Hematopoietic multipotent progenitor cell (in vitro differentiated cells): ENCODE results near the gene LYST. TPM values are rescaled to one million over a fixed set of nuclear protein-coding genes. Genes with fewer than 3 reads are reported as not detected.

Source experiments
- DNase-seq, 3 donors: peaks; one replicate each; pipeline ENCODE4 v3.0.0-alpha.2; 2011 to 2015; ENCODE audit warnings: low read depth in 2 of 3, low spot score in 2 of 3
- total RNA-seq: library from RNA; depleted of rRNA; stranded (reverse); fragments of >200 nt; gene quantifications from one replicate; pipeline ENCODE4 v1.2.3, GENCODE V29; 2012

Gene LYST
- total RNA-seq, 1 donor = 11.0 TPM

DNA sequence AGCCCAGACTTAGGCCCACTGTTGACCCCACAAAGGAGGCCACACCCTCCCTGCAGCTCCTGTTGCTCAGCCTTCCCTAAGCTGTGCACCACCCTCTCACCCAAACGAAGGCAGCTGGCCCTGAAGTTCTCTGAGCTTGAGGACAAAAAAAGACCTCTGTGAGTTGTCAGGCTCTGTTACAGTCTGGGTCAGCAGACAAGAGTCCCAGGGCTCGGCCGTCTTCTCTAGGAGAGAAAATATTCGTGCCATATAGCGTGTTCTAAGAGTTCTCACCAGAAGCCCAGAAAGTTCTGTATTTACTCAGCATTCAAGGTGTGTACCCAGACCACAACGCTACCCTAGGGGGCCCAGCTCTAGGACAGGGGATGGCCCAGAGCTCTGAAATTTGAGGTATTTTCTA, 25.5 kb upstream of the LYST start:
- DNase-seq = no peak

DNA sequence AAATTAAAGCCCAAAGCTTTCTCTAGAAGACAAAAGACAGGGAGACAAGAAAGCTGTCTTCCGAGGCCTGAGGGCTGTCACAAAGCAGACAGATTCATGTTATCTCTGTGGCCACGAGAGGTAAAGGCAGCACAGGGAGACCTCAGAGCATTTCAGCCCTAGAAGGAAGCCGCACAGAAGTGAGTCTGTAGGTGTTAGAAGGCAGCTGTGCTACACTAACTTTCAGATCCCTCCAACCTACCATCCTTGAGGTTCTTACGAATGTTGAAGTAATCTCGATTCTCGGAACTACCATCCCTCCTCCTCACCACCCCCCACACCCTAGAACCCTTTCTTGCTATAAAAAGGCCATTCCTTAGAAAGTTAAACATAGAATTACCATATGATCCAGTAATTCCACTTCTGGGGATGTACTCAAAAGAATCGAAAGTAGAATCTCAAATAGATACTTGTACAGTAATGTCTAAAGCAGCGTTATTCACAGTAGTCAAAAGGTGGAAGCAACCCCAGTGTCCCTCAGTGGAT, 21.5 kb upstream of the LYST start:
- DNase-seq = no peak

DNA sequence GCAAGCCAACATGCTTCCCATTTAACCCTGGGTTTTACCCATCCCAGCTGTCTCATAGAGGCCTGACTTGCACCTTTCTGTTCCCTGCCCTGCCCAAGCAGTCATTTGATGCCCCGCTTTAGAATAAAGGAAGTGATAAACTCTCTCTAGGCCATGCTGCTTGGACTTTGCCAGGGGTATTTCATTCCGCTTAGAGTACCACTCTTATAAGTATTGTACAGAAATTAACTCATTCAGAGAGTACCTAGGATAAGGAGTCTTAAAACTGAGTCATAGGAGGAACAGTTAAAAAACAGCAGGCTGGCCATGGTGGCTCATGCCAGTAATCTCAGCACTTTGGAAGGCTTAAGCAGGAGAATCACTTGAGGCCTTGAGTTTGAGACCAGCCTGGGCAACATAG, 21.0 kb upstream of the LYST start:
- no peak for DNase-seq

DNA sequence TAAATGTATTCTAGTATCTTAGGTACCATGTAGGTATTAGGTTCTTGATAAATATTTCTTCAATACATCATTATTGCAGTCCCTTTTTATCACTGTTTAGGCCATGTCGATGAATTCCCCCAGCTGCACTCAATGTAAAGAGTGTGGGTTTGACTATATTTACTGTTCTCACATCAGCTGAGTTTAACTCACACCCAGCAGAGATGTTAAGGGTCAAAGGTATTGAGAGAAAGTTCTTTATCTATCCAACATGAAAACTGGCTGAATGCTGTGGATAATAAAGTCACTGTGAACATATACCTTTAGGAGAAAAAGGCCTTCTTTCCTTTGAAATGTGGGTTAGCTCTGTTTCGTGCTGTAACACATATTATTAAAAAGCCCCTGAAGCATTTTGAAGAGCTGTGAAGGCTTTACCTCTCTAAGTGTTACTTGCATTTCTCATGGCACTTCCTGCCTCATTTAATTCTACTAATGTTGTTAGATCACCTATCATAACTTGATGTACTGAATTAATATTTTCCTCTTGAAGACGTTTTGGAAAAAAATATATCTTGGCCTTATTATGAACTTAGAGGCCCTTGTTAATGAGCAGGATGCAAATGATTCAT, 19.1 kb upstream of the LYST start:
- DNase-seq = no peak

DNA sequence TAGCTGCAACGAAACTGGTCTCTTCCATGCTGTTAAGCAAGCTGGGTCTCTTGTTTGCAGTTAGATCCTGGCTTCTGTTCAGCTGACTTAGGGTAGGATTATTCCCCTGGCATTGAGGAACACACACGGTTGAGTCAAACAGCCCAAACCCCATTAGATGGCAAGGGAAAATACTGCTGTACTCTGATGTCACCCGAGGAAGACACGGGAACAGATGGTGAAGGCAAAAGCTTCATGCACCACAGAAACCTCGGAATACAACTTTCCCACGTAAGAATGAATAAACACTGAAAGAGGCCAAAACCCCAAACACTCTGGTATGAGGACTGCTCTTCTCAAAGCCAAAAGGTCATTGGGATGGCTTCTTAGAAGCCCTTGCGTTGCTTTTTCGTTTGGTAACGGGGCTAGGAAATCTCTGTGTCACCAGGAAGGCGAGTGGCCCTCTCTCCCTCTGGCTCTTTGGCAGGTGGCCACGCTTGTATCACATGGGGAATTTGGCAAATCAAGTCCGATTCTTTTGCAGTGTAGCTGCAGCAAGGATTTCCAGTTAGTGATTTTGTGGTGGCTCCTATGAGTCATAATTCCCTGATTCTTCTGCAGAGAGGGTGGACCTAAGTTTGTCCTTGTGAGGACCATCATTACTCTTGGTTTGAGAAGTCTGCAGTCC, 16.7 kb upstream of the LYST start:
- DNase-seq = no peak

DNA sequence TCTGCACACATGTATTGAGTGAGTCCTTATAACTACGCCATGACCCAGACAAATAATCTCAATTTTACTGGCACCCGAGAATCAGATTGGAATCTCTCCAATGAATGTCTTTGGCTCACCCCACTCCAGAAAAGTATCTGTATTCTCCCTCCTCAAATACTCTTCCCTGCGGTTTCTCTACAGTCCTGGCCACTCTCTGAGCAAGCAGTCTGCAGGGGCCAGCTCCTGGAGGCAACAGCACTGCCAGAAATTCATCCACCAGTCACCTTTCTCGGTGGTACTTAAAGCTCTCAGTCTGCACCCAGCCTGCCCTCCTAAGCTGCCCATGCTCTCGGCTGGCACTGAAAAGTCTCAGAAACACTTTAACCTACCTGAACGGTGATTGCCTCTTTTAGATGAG, 16.1 kb upstream of the LYST start:
- no peak for DNase-seq

DNA sequence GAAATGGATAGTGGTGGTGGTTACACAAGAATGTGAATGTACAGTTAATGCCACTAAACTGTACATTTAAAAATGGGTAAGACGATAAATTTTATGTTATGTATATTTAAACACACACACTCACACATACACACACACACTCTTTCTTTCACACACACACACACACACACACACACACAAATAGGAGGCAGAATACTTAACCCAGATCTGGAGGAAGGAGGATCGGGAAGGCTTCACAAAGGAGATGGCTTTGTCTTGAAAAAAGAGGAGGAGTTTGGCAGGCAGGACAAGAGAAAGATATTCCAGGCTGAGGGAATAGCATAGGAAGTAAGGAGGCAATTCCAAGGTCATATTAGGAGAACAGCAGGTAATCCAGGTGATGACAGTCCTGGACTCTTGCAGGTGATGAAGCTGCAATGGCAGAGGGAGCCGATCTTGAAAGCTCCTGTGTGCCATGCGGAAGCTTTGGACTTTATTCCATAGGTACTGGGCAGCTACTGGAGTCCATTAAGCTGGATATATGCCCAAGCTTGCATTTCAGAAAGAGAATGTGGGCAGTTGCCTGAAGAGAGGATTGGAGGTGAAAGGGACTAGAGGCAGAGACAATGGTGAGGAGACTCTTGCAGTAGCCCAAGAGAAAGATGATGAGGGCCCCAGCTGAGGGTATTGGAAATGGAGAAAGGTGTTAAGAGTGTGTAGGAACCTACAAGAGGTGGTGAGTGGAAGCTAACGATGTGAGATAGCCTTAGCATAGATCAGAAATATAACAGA, 15.4 kb upstream of the LYST start:
- DNase-seq = no peak

DNA sequence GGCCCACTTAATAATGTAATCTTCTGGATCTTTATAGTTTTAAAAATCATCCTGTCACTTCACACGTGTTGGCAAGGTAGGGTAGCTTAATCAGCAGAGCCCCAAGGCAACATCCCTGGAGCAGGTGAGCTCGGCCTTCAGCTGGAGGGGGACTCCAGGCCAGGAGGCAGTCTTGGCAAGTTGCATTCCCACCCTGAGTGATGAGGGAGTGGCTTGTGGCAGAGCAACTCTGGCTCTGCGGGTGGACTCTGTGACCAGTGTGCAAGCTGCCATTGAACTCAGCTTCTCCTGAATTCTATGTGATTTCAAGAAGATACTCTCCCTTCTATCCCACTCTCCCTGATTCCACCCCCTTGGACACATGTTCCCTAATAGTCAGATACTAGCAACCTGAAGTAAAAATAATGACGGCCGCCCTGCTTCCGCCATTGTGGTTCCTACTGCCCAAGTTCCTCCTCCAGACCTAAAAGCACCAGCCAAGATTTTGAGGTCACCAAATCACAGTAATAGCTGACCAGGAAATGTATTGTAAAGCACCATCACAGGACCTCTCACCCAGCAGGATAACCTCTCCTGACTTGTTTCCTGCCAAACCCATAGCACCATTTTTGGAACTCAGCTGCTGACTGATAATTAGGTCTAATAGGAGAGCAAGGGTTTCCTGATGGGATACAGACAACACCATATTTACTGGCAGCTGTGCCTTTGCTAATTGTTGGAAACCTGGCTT, 11.5 kb upstream of the LYST start:
- no peak for DNase-seq

DNA sequence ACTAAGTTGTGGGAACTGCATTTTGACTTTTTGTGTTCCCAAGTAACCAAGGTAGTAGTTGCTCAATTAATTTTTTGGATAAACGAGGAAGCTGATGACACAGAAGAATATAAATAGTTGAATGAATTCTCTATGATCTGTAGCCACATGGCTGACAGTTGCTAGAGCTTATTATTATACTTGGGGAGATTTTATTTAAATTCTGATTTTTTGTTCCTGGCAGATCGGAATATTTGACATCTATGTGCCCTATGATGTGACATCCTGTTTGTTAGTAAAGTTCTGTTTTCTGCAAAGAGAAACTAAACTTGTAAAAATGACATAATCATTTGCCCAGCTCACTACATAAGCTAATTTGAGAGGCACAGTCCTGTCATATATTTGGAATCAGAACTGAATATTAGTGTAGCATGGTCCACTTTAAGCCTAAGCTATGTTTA, 9.7 kb upstream of the LYST start:
- DNase-seq = no peak

DNA sequence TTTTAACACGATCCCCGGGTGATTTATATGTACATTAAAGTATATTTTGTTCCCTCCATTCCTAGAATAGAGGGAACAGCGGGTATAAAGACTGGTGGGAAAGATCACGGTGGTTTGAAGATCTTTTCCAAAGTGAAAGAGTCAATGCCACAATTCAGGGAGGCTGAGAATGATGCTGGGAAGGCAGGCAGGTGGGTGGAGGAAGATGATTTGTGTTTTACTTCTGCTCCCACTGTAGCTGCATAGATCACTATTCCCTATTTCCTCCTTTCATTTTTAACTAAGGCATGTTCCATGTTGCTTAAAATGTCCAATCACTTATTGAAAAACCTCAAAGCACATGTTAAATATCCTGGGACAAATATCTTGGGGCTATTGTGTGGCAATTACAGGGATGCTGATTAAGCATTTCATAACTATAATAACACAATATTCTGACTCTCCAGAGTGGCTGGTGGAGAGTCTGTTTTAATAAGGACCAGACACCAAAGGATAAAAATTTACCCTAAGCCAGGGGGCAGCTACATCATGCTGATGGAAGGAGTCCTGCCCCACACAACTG, 8.4 kb upstream of the LYST start:
- DNase-seq = no peak

DNA sequence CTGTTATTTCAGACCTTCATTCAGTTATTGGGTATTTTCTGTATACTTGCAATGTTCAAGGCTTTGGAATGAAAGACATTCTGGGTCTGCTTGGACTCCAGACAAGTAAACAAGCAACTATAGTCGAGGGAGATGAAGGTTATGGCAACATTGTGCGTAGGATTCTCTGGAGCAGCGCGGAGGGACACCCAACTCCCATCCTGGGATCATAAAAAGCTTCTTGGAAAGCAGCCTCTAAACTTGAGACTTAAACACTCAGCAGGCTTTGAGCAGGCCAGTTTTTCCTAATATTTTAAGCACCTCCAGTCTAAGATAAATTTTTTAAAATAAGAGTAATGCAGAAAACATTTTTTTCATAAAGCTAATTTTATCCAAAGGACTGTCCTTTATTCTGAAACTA, 7.6 kb upstream of the LYST start:
- DNase-seq = no peak

DNA sequence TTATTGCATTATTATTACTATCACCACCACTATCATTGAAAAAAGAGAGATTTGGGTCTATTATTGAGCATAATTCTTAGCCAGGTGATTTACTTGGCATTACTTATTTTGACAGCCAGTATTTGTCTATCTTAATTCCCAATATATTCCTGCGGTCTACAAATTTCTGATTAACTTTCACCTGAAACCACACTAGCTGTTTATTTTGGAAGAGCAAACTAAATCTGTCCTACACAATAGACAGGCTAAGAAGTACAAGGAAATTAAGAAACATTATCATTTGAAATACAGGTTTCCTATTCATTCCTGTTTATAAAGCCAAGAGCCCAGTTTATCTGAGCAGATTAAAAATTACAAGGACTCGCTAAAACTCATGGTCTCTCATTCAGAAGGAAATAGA, 6.9 kb upstream of the LYST start:
- no peak for DNase-seq

DNA sequence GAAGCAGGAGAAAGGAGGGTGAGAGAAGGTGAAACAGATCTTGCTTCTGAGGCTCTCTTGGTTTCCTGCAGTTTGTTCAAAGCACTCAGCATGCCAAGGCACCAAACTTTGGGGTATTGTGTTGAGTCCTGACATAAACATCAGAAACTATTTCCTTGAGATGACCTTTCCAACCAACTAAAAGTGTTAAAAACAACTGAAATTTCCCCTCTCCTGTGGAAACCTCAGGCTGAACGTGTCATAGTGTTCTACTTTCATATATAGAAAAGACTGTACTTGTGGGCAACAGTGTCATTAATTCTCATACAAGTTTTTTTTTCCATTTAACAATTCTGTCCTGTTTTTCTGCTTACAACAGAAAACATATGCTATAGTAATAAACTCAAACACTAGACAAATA, 6.3 kb upstream of the LYST start:
- DNase-seq = no peak

DNA sequence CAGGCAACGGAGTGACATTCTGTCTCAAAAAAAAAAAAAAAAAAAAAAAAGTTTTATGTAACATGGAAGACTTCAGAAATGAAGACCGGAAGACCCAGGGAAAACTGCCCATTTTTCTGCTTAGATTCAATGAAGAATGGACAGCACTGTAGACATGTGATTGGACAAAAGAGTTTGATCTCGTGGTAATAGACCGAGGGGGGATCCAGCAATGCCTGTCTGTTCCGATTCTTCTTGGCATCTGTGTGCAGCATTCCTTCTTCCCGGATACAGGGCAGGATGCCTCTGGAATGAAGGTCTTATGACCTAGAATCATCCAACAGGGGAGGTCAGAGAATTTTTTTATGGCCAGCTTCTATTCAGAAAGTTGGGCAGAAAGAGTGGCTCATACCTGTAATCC, 5.6 kb upstream of the LYST start:
- DNase-seq = no peak

DNA sequence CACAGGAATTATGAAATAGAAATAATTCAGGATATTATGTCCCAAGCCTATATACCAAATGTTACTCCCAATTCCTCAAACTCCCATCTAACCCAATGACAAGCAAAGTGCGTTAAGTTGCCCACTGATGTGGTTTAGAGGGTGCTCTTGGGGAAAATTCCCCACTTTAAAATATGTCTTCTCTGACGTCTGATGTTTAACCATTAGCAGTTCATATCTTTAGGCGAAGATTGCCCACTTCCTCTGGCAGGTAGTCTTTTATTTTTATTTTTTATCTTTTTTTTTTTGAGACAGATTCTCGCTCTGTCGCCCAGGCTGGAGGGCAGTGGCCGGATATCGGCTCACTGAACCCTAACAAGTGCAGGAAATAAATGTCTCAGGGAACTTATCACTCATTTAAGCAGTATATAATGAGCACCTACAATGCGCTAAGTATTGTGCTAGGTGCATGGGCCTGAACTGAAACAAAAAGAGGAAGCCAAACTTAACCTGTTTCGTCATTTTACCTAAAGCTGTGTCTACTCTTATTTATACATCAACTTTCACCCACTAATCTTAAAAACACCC, 1.3 kb upstream of the LYST start:
- peak in 2 of 3 donors; percentile 21 to 54 for DNase-seq

DNA sequence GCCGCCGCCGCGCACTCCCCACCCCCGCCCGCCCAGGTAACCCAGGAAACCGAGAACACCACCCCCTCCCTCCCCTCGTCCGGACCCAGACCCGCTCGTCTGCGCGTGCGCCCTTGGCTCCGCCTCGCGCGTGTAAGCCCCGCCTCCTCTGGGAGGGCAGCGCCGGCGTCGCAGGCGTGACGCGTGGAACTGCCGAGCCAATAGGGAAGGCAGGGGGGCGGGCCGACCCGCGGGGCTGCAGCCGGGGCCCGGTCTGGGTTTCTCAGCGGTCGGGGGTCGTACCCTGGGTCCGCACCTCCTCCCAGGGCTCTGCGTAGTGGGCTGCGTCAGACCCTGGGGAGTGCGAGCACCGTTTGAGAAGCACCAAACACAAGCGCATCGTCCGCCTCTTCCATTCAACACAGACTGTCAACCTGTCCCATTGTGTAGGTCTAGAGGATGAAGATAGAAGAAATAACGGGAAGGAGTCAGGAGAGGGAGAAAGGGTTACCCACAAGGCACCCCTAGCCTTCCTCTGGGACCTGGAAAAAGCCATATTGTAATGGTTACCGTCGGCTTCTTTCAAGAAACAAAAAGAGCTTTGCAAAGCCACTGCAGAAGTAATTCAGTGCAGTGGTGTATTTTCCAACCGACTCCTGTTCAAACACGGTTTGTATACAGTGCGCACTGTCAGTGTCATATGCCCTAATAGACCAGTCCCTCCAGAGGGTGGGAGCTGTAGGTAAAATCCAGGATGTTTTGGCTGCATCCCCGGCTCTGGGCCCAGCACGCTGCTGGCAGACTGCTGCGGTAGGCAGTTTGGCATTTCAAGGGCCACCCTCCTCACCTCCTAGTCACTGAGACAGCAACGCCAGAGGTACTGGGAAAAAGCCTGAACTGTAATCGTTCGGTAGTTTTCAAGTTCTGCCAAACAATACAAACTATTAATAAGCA, 473 bp upstream of the LYST start:
- DNase-seq = peak; percentile 95 to 99 (median 97)

DNA sequence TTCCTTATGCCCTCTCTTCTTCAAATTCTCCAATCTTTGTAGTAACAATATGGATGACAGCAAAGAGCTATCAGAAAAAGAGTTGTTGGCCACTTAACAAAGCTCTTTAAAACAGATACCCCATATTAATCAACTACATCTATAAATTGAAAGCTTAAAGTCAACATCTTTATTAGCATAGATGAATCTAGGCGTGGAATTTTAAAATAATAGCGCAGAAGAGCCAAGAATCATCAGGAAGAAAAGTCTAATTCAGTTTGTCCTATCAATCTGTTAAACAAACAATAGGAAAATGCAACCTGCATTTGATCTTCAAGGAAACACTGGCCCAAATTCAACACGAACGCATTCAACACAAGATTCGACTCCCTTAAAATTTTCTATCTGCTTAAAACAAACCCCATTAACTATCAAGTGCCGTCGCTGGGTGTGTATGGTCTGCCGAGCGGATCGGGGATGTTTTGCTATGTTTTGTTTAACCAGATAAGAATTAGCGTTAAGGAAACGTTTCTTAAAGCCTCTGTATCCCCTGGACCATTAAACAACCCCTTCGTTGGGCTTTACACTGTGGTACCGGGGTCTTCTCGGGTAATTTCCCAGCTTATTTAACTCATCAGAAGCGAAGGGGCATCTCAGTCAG, 1.0 kb downstream of the LYST start:
- no peak for DNase-seq

DNA sequence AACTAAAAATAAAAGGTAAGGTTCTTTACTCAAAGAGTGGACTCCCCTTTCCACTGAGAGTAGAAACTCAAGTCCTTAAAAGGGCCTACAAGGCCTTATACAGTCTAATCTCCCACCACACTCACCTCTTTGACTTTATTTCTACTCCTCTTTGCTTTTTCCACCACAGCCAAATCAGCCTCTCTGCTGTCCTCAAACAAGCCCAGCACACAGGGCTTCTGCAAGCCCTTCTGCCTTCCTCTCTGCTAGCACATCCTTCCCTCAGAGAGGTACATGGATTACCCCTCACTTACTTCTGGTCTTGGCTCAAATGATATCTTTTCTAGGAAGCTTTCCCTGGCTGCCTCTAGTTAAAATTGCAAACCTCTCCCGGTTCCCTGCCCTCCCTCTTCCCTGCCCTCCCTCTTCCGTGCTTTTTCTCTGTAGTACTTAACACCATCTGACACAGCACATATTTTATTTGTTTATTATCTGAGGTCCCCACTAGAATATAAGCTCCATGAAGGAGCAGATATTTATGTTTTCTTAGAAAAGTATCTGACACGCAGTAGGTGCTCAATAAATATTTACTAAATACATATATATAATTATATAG, 1.7 kb downstream of the LYST start:
- DNase-seq = no peak

DNA sequence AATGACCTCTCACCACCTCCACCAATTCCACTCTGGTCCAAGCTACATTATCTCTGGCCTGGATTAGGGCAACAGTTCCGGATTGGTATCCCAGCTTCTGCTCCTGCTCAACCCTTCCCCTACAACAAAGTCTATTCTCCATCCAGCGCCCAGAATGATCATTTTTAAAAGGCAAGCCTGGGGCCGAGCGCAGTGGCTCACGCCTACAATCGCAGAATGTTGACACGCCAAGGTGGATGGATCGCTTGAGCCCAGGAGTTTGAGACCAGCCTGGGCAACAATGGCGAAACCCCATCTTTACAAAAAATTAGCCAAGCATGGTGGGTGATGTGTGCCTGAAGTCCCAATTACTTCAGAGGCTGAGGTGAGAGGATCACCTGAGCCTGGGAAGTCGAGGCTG, 2.2 kb downstream of the LYST start:
- no peak for DNase-seq
